ENCODE measurements around the gene SBF2. TPM values are rescaled to one million over a fixed set of nuclear protein-coding genes. Genes with fewer than 3 reads are reported as not detected.
"Not testable (repeated sequence)": the region's sequence is repeated elsewhere in the genome, so short reads cannot be mapped to it uniquely, and the experiment has no call there.

The SBF2 gene
- total RNA-seq, 1 donor = 61.2 TPM

- no peak for DNase-seq (ENCODE audit: insufficient read length, low spot score, missing footprints)
- Histone ChIP-seq H3K4me2 (ENCODE audit: insufficient read depth, low read length) (no peak overlapping the region), H3K79me2 (ENCODE audit: insufficient read depth, low read length) (peaks cover 17% of the 10 kb centered on the region), H3K27ac (ENCODE audit: low read depth, low read length) (no peak overlapping the region), H2AFZ (ENCODE audit: low read length) (no peak overlapping the region), H4K20me1 (ENCODE audit: insufficient read depth, low read length) (no peaks in the 10 kb centered on the region), H3K9me3 (ENCODE audit: low read depth, low read length) (no peaks in the 10 kb centered on the region), H3K27me3 (ENCODE audit: insufficient read depth, low read length) (no peaks in the 10 kb centered on the region), H3K36me3 (ENCODE audit: insufficient read depth, low read length) (no peaks in the 10 kb centered on the region), H3K4me1 (ENCODE audit: insufficient read depth, low read length) (no peaks in the 10 kb centered on the region), H3K4me3 (ENCODE audit: insufficient read depth, low read length) (no peak overlapping the region)
- TF ChIP-seq CTCF (IDR thresholded peaks at IDR 0.05; ENCODE audit: extremely low read depth, low read depth, low read length) = no peak
Observed at GRCh38 chr11:10092426-10092825, 201.6 kb downstream of the SBF2 start.

DNA sequence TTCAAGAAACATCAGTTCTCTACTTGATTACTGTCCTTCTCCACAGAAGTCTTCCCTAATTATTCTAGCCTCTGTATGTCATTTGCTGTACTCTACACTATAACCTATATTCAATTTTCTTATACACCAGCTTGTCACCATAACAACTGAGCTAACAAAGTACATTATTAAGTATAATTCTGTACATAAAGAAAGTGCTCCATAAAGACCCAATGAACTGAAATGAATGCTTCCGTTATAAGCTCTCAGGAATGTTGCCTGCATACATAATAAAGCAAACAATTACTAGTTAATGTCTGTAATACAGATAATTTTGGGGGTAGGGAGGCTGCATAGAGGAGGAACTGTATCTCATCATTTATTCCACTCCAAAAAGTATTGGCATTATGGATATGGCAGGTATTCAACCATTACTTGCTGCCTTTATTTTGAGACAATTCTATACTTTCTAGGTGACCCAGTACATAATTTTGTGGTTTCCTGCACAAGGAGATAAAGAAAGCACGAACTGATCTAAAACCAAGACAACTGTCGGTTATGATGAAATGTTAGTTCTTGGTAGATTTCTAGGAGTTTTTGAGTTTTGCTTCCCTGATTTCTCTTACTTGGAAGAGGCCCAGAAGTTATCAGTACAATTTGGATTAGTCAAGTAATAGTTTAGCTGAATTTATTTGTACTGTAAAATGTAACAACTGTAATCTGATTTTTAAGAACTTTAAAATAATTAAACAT is 202.5 kb downstream of the SBF2 start:
- no peak overlapping the region for H3K4me2 ChIP-seq (ENCODE audit: insufficient read depth, low read length)
- no peak overlapping the region for H2AFZ ChIP-seq (ENCODE audit: low read length)
- H3K36me3 ChIP-seq (ENCODE audit: insufficient read depth, low read length) = no peaks in the 10 kb centered on the region
- no peaks in the 10 kb centered on the region for H4K20me1 ChIP-seq (ENCODE audit: insufficient read depth, low read length)
- no peaks in the 10 kb centered on the region for H3K27me3 ChIP-seq (ENCODE audit: insufficient read depth, low read length)
- no peaks in the 10 kb centered on the region for H3K4me1 ChIP-seq (ENCODE audit: insufficient read depth, low read length)
- peaks cover 14% of the 10 kb centered on the region for H3K79me2 ChIP-seq (ENCODE audit: insufficient read depth, low read length)
- H3K4me3 ChIP-seq (ENCODE audit: insufficient read depth, low read length) = no peak overlapping the region
- no peaks in the 10 kb centered on the region for H3K9me3 ChIP-seq (ENCODE audit: low read depth, low read length)
- no peak for TF ChIP-seq CTCF (IDR thresholded peaks at IDR 0.05; ENCODE audit: extremely low read depth, low read depth, low read length)
- H3K27ac ChIP-seq (ENCODE audit: low read depth, low read length) = no peak overlapping the region
- peak; percentile 21 for DNase-seq (ENCODE audit: insufficient read length, low spot score, missing footprints)

GRCh38 chr11:10087923-10088225 is 206.1 kb downstream of the SBF2 start:
- not testable (repeated sequence) for H2AFZ ChIP-seq (ENCODE audit: low read length); H3K27ac ChIP-seq (ENCODE audit: low read depth, low read length); H3K36me3 ChIP-seq (ENCODE audit: insufficient read depth, low read length); H3K4me3 ChIP-seq (ENCODE audit: insufficient read depth, low read length); H3K9me3 ChIP-seq (ENCODE audit: low read depth, low read length); H4K20me1 ChIP-seq (ENCODE audit: insufficient read depth, low read length); H3K27me3 ChIP-seq (ENCODE audit: insufficient read depth, low read length); DNase-seq (ENCODE audit: insufficient read length, low spot score, missing footprints); H3K4me2 ChIP-seq (ENCODE audit: insufficient read depth, low read length); H3K4me1 ChIP-seq (ENCODE audit: insufficient read depth, low read length)
- H3K79me2 ChIP-seq (ENCODE audit: insufficient read depth, low read length) = peaks cover 17% of the 10 kb centered on the region

GRCh38 chr11:10087186-10087922 is 206.7 kb downstream of the SBF2 start:
- H2AFZ ChIP-seq (ENCODE audit: low read length) = no peak overlapping the region
- no peak overlapping the region for H3K4me3 ChIP-seq (ENCODE audit: insufficient read depth, low read length)
- H3K27me3 ChIP-seq (ENCODE audit: insufficient read depth, low read length) = no peaks in the 10 kb centered on the region
- H3K4me2 ChIP-seq (ENCODE audit: insufficient read depth, low read length) = no peak overlapping the region
- H4K20me1 ChIP-seq (ENCODE audit: insufficient read depth, low read length) = no peaks in the 10 kb centered on the region
- TF ChIP-seq CTCF (IDR thresholded peaks at IDR 0.05; ENCODE audit: extremely low read depth, low read depth, low read length) = no peak
- H3K79me2 ChIP-seq (ENCODE audit: insufficient read depth, low read length) = peaks cover 23% of the 10 kb centered on the region
- no peaks in the 10 kb centered on the region for H3K4me1 ChIP-seq (ENCODE audit: insufficient read depth, low read length)
- no peaks in the 10 kb centered on the region for H3K36me3 ChIP-seq (ENCODE audit: insufficient read depth, low read length)
- no peak for DNase-seq (ENCODE audit: insufficient read length, low spot score, missing footprints)
- no peaks in the 10 kb centered on the region for H3K9me3 ChIP-seq (ENCODE audit: low read depth, low read length)
- no peak overlapping the region for H3K27ac ChIP-seq (ENCODE audit: low read depth, low read length)

Data from osteoblast (primary cell).